Activated CD4-positive, alpha-beta memory T cell treated with anti-CD3 and anti-CD28 coated beads for 36 hours (primary cell): Measurements from ENCODE around the gene FLRT3. TPM values are rescaled to one million over a fixed set of nuclear protein-coding genes. Genes with fewer than 3 reads are reported as not detected.

ENCODE experiments used
- CTCF ChIA-PET: fragments of 350-600 bp; sonication (Branson Sonifier 250); formaldehyde crosslinking; loops from one replicate; lab custom pipeline; 2021; ENCODE audit warnings: antibody characterized with exemption, inconsistent platforms; lab: Charles Lee
- POLR2A ChIA-PET: fragments of 350-600 bp; sonication (Branson Sonifier 250); formaldehyde crosslinking; loops from one replicate; lab custom pipeline; 2021; ENCODE audit warnings: antibody characterized with exemption; lab: Charles Lee
- DNase-seq: peaks from one replicate; pipeline ENCODE4 v3.0.0-alpha.2; 2020
- H3K27ac Mint-ChIP-seq: one replicate; pipeline ENCODE4 v1.8.0; 2021; ENCODE audit warnings: mixed read lengths
- H3K27me3 Mint-ChIP-seq: one replicate; pipeline ENCODE4 v1.8.0; 2021; ENCODE audit warnings: mixed read lengths
- H3K36me3 Mint-ChIP-seq: one replicate; pipeline ENCODE4 v1.8.0; 2021; ENCODE audit warnings: mixed read lengths
- H3K4me1 Mint-ChIP-seq: one replicate; pipeline ENCODE4 v1.8.0; 2021; ENCODE audit warnings: low read depth, mixed read lengths
- H3K4me3 Mint-ChIP-seq: one replicate; pipeline ENCODE4 v1.8.0; 2021; ENCODE audit warnings: mild to moderate bottlenecking, mixed read lengths
- H3K9me3 Mint-ChIP-seq: one replicate; pipeline ENCODE4 v1.8.0; 2021; ENCODE audit warnings: mixed read lengths
- intact Hi-C: fragments of 100-400 bp; cut with micrococcal nuclease; formaldehyde crosslinking; loops from one replicate; pipeline ENCODE4 v1.15.1; 2023
- total RNA-seq, 2 experiments: library from RNA; stranded (reverse); gene quantifications; one replicate each; pipeline ENCODE4 v1.2.3, GENCODE V29; 2021

The FLRT3 gene
- total RNA-seq, 2 experiments from 2014 or later = not detected

- peaks cover 16% of the 10 kb centered on the region for H3K9me3 Mint-ChIP-seq
- no peaks in the 10 kb centered on the region for H3K4me1 Mint-ChIP-seq
- intact Hi-C loops = no loop called here
- DNase-seq = no peak
- no peak overlapping the region for H3K4me3 Mint-ChIP-seq
- no peak overlapping the region for H3K27ac Mint-ChIP-seq
- no peaks in the 10 kb centered on the region for H3K36me3 Mint-ChIP-seq
- POLR2A ChIA-PET = no interaction called here
- H3K27me3 Mint-ChIP-seq = no peaks in the 10 kb centered on the region
- CTCF ChIA-PET = no interaction called here
These were observed 6.2 kb upstream of the FLRT3 start for GRCh38 chr20:14343491-14344065.

GRCh38 chr20:14342918-14343317 is 5.5 kb upstream of the FLRT3 start:
- Mint-ChIP-seq H3K36me3 (no peaks in the 10 kb centered on the region), H3K27ac (no peak overlapping the region), H3K4me3 (no peak overlapping the region), H3K9me3 (peaks cover 16% of the 10 kb centered on the region), H3K4me1 (no peaks in the 10 kb centered on the region), H3K27me3 (no peaks in the 10 kb centered on the region)
- ChIA-PET CTCF (no interaction called here), POLR2A (no interaction called here)
- no peak for DNase-seq
- intact Hi-C loops = no loop called here

GRCh38 chr20:14341801-14342200 is 4.4 kb upstream of the FLRT3 start:
- Mint-ChIP-seq H3K4me1 (no peaks in the 10 kb centered on the region), H3K27ac (no peak overlapping the region), H3K9me3 (peaks cover 12% of the 10 kb centered on the region), H3K4me3 (no peak overlapping the region), H3K27me3 (no peaks in the 10 kb centered on the region), H3K36me3 (no peaks in the 10 kb centered on the region)
- ChIA-PET CTCF (no interaction called here), POLR2A (no interaction called here)
- no peak for DNase-seq
- intact Hi-C loops = no loop called here

GRCh38 chr20:14336686-14337085 is 726 bp downstream of the FLRT3 start:
- DNase-seq = no peak
- ChIA-PET CTCF (no interaction called here), POLR2A (no interaction called here)
- intact Hi-C loops = no loop called here
- H3K4me3 Mint-ChIP-seq = no peak overlapping the region
- H3K27ac Mint-ChIP-seq = no peak overlapping the region
- no peaks in the 10 kb centered on the region for H3K4me1 Mint-ChIP-seq
- H3K9me3 Mint-ChIP-seq = peaks cover 10% of the 10 kb centered on the region
- no peaks in the 10 kb centered on the region for H3K27me3 Mint-ChIP-seq
- no peaks in the 10 kb centered on the region for H3K36me3 Mint-ChIP-seq

GRCh38 chr20:14335052-14335451 is 2.4 kb downstream of the FLRT3 start:
- no peak overlapping the region for H3K27ac Mint-ChIP-seq
- H3K4me1 Mint-ChIP-seq = no peaks in the 10 kb centered on the region
- POLR2A ChIA-PET = no interaction called here
- H3K9me3 Mint-ChIP-seq = peaks cover 13% of the 10 kb centered on the region
- intact Hi-C loops = no loop called here
- no peak for DNase-seq
- CTCF ChIA-PET = no interaction called here
- H3K36me3 Mint-ChIP-seq = no peaks in the 10 kb centered on the region
- no peaks in the 10 kb centered on the region for H3K27me3 Mint-ChIP-seq
- H3K4me3 Mint-ChIP-seq = no peak overlapping the region

GRCh38 chr20:14334306-14334930 is 3.0 kb downstream of the FLRT3 start:
- Mint-ChIP-seq H3K36me3 (no peaks in the 10 kb centered on the region), H3K27ac (no peak overlapping the region), H3K4me1 (no peaks in the 10 kb centered on the region), H3K4me3 (no peak overlapping the region), H3K27me3 (no peaks in the 10 kb centered on the region), H3K9me3 (peaks cover 11% of the 10 kb centered on the region)
- CTCF ChIA-PET = no interaction called here
- intact Hi-C loops = no loop called here
- no peak for DNase-seq
- POLR2A ChIA-PET = no interaction called here

- ChIA-PET CTCF (no interaction called here), POLR2A (no interaction called here)
- H3K27me3 Mint-ChIP-seq = no peaks in the 10 kb centered on the region
- H3K4me1 Mint-ChIP-seq = no peaks in the 10 kb centered on the region
- DNase-seq = no peak
- intact Hi-C loops = no loop called here
- no peaks in the 10 kb centered on the region for H3K36me3 Mint-ChIP-seq
- H3K4me3 Mint-ChIP-seq = no peak overlapping the region
- H3K9me3 Mint-ChIP-seq = peaks cover 11% of the 10 kb centered on the region
- no peak overlapping the region for H3K27ac Mint-ChIP-seq
These were observed 3.7 kb downstream of the FLRT3 start for GRCh38 chr20:14333721-14334120.

- ChIA-PET CTCF (no interaction called here), POLR2A (no interaction called here)
- Mint-ChIP-seq H3K9me3 (peaks cover 11% of the 10 kb centered on the region), H3K4me1 (no peaks in the 10 kb centered on the region), H3K27me3 (no peaks in the 10 kb centered on the region), H3K27ac (no peak overlapping the region), H3K4me3 (no peak overlapping the region), H3K36me3 (no peaks in the 10 kb centered on the region)
- intact Hi-C loops = no loop called here
- DNase-seq = no peak
These were observed 4.5 kb downstream of the FLRT3 start for GRCh38 chr20:14332866-14333265.

- ChIA-PET POLR2A (no interaction called here), CTCF (no interaction called here)
- DNase-seq = no peak
- H3K27ac Mint-ChIP-seq = no peak overlapping the region
- peaks cover 15% of the 10 kb centered on the region for H3K9me3 Mint-ChIP-seq
- H3K4me3 Mint-ChIP-seq = no peak overlapping the region
- no peaks in the 10 kb centered on the region for H3K4me1 Mint-ChIP-seq
- no peaks in the 10 kb centered on the region for H3K27me3 Mint-ChIP-seq
- intact Hi-C loops = no loop called here
- no peaks in the 10 kb centered on the region for H3K36me3 Mint-ChIP-seq
These were observed 5.8 kb downstream of the FLRT3 start for GRCh38 chr20:14331646-14332045.

- no peaks in the 10 kb centered on the region for H3K4me1 Mint-ChIP-seq
- ChIA-PET POLR2A (no interaction called here), CTCF (no interaction called here)
- H3K9me3 Mint-ChIP-seq = peaks cover 25% of the 10 kb centered on the region
- H3K36me3 Mint-ChIP-seq = no peaks in the 10 kb centered on the region
- no peak for DNase-seq
- no peak overlapping the region for H3K4me3 Mint-ChIP-seq
- H3K27me3 Mint-ChIP-seq = no peaks in the 10 kb centered on the region
- intact Hi-C loops = no loop called here
- H3K27ac Mint-ChIP-seq = no peak overlapping the region
These were observed 17.7 kb downstream of the FLRT3 start for GRCh38 chr20:14319704-14320103.

- DNase-seq = no peak
- no peaks in the 10 kb centered on the region for H3K36me3 Mint-ChIP-seq
- H3K27me3 Mint-ChIP-seq = no peaks in the 10 kb centered on the region
- POLR2A ChIA-PET = no interaction called here
- no peak overlapping the region for H3K4me3 Mint-ChIP-seq
- H3K27ac Mint-ChIP-seq = no peak overlapping the region
- no peaks in the 10 kb centered on the region for H3K4me1 Mint-ChIP-seq
- intact Hi-C loops = no loop called here
- CTCF ChIA-PET = no interaction called here
- peaks cover 11% of the 10 kb centered on the region for H3K9me3 Mint-ChIP-seq
These were observed 23.9 kb downstream of the FLRT3 start for GRCh38 chr20:14313341-14314020.

GRCh38 chr20:14312001-14312400 is 25.4 kb downstream of the FLRT3 start:
- H3K4me3 Mint-ChIP-seq = no peak overlapping the region
- intact Hi-C loops = no loop called here
- ChIA-PET POLR2A (no interaction called here), CTCF (no interaction called here)
- H3K27ac Mint-ChIP-seq = no peak overlapping the region
- DNase-seq = no peak
- no peaks in the 10 kb centered on the region for H3K36me3 Mint-ChIP-seq
- peaks cover 16% of the 10 kb centered on the region for H3K9me3 Mint-ChIP-seq
- no peaks in the 10 kb centered on the region for H3K27me3 Mint-ChIP-seq
- H3K4me1 Mint-ChIP-seq = no peaks in the 10 kb centered on the region
